IPS-18a (cell line): Measurements from ENCODE around the gene NCOA4.

Experiments used
- H3K27ac ChIP-seq: one replicate; pipeline ENCODE4 v1.5.1; 2013; ENCODE audit warnings: low read length
- H3K27me3 ChIP-seq: one replicate; pipeline ENCODE4 v1.6.1; 2013; ENCODE audit warnings: mild to moderate bottlenecking, low read length; ENCODE audit not compliant: control insufficient read depth, insufficient read depth
- H3K36me3 ChIP-seq: one replicate; pipeline ENCODE4 v1.6.1; 2013; ENCODE audit warnings: low read depth, low read length; ENCODE audit not compliant: control insufficient read depth
- H3K4me1 ChIP-seq: one replicate; pipeline ENCODE4 v1.6.1; 2013; ENCODE audit warnings: low read depth, low read length; ENCODE audit not compliant: control insufficient read depth
- H3K4me3 ChIP-seq: one replicate; pipeline ENCODE4 v1.5.1; 2013; ENCODE audit warnings: low read length
- H3K9ac ChIP-seq: one replicate; pipeline ENCODE4 v1.6.1; 2013; ENCODE audit warnings: mild to moderate bottlenecking, low read length, moderate library complexity
- H3K9me3 ChIP-seq: one replicate; pipeline ENCODE4 v1.6.1; 2013; ENCODE audit warnings: low read depth, low read length; ENCODE audit not compliant: control insufficient read depth

Gene NCOA4

GRCh38 chr10:46030091-46030937 is at the start of gene NCOA4:
TSS of gene NCOA4 (minus strand) at chr10:46030623. CDS start at chr10:46016680, 13,943 bp downstream.
- Histone ChIP-seq H3K27me3 (no peaks in the 10 kb centered on the region), H3K4me1 (peaks cover 16% of the 10 kb centered on the region), H3K9ac (peak within 1 kb of the TSS; percentile 63), H3K27ac (peak within 1 kb of the TSS; percentile 85), H3K9me3 (no peaks in the 10 kb centered on the region), H3K36me3 (no peaks in the 10 kb centered on the region), H3K4me3 (peak within 1 kb of the TSS; percentile 64)

- Histone ChIP-seq H3K9ac (no peak overlapping the region), H3K27ac (no peak overlapping the region)
Observed at GRCh38 chr10:46079831-46080585, 49.6 kb upstream of the NCOA4 start.

GRCh38 chr10:46077731-46078413 is 47.4 kb upstream of the NCOA4 start:
- Histone ChIP-seq H3K9me3 (no peaks in the 10 kb centered on the region), H3K27me3 (no peaks in the 10 kb centered on the region), H3K27ac (no peak overlapping the region), H3K36me3 (no peaks in the 10 kb centered on the region), H3K4me3 (no peak overlapping the region), H3K4me1 (no peaks in the 10 kb centered on the region), H3K9ac (no peak overlapping the region)

More at GRCh38 chr10:46079831-46080585, 49.6 kb upstream of the NCOA4 start:
- no peaks in the 10 kb centered on the region for H3K4me1 ChIP-seq
- no peak overlapping the region for H3K4me3 ChIP-seq
- no peaks in the 10 kb centered on the region for H3K36me3 ChIP-seq
- no peaks in the 10 kb centered on the region for H3K27me3 ChIP-seq
- H3K9me3 ChIP-seq: no peaks in the 10 kb centered on the region

- Histone ChIP-seq H3K27me3 (no peaks in the 10 kb centered on the region), H3K4me1 (no peaks in the 10 kb centered on the region), H3K9ac (no peak overlapping the region), H3K27ac (no peak overlapping the region), H3K4me3 (no peak overlapping the region), H3K36me3 (no peaks in the 10 kb centered on the region), H3K9me3 (no peaks in the 10 kb centered on the region)
Observed at GRCh38 chr10:46077141-46077554, 46.7 kb upstream of the NCOA4 start.

GRCh38 chr10:46075869-46076268 is 45.4 kb upstream of the NCOA4 start:
- Histone ChIP-seq H3K4me3 (no peak overlapping the region), H3K9ac (no peak overlapping the region), H3K9me3 (no peaks in the 10 kb centered on the region), H3K36me3 (no peaks in the 10 kb centered on the region), H3K27me3 (no peaks in the 10 kb centered on the region), H3K27ac (no peak overlapping the region), H3K4me1 (no peaks in the 10 kb centered on the region)

- Histone ChIP-seq H3K4me1 (no peaks in the 10 kb centered on the region), H3K36me3 (no peaks in the 10 kb centered on the region), H3K9ac (no peak overlapping the region), H3K27ac (no peak overlapping the region), H3K9me3 (no peaks in the 10 kb centered on the region), H3K4me3 (no peak overlapping the region), H3K27me3 (peaks cover 4% of the 10 kb centered on the region)
Observed at GRCh38 chr10:46074196-46074946, 43.9 kb upstream of the NCOA4 start.

- Histone ChIP-seq H3K36me3 (no peaks in the 10 kb centered on the region), H3K4me3 (no peak overlapping the region), H3K27ac (no peak overlapping the region), H3K4me1 (no peaks in the 10 kb centered on the region), H3K9ac (no peak overlapping the region), H3K9me3 (no peaks in the 10 kb centered on the region), H3K27me3 (peaks cover 4% of the 10 kb centered on the region)
Observed at GRCh38 chr10:46073564-46073963, 43.1 kb upstream of the NCOA4 start.

- no peak overlapping the region for H3K9ac ChIP-seq
- H3K27ac ChIP-seq: no peak overlapping the region
- peaks cover 4% of the 10 kb centered on the region for H3K27me3 ChIP-seq
- no peak overlapping the region for H3K4me3 ChIP-seq
- no peaks in the 10 kb centered on the region for H3K36me3 ChIP-seq
- no peaks in the 10 kb centered on the region for H3K9me3 ChIP-seq
- H3K4me1 ChIP-seq: peaks cover 7% of the 10 kb centered on the region
Observed at GRCh38 chr10:46070749-46071148, 40.3 kb upstream of the NCOA4 start.

GRCh38 chr10:46069771-46070463 is 39.5 kb upstream of the NCOA4 start:
- no peak overlapping the region for H3K9ac ChIP-seq
- H3K36me3 ChIP-seq: no peaks in the 10 kb centered on the region

GRCh38 chr10:46068905-46069304 is 38.5 kb upstream of the NCOA4 start:
- H3K27me3 ChIP-seq: peaks cover 4% of the 10 kb centered on the region
- no peaks in the 10 kb centered on the region for H3K36me3 ChIP-seq
- no peak overlapping the region for H3K9ac ChIP-seq
- H3K27ac ChIP-seq: no peak overlapping the region
- H3K4me3 ChIP-seq: no peak overlapping the region
- H3K4me1 ChIP-seq: peaks cover 7% of the 10 kb centered on the region
- H3K9me3 ChIP-seq: no peaks in the 10 kb centered on the region

More at GRCh38 chr10:46069771-46070463, 39.5 kb upstream of the NCOA4 start:
- H3K27me3 ChIP-seq: peaks cover 4% of the 10 kb centered on the region
- no peak overlapping the region for H3K27ac ChIP-seq
- no peak overlapping the region for H3K4me3 ChIP-seq
- H3K4me1 ChIP-seq: peaks cover 7% of the 10 kb centered on the region
- no peaks in the 10 kb centered on the region for H3K9me3 ChIP-seq
